GM12878 (cell line): Measurements from ENCODE around the gene BAAT. TPM values are rescaled to one million over a fixed set of nuclear protein-coding genes. Genes with fewer than 3 reads are reported as not detected.

ENCODE experiments used
- ATAC-seq: fragments of 200-7000 bp; cut with Tn5 transposase; 3 replicates; pipeline ENCODE4 v1.9.1; 2020; ENCODE audit warnings: mild to moderate bottlenecking, moderate library complexity
- BruUV-seq: library from RNA; stranded (reverse); fragments of 400-500 nt; replicated peaks from 2 replicates; lab custom pipeline; 2021; lab: Mats Ljungman, UMichigan
- CTCF ChIA-PET: fragments of 300-600 bp; sonication (Branson Sonifier 250); formaldehyde crosslinking; extraction: SDS; loops from one replicate; lab custom pipeline; 2021; ENCODE audit warnings: inconsistent platforms; lab: Yijun Ruan, JAX
- POLR2A ChIA-PET: fragments of 350-600 bp; formaldehyde crosslinking; extraction: SDS; loops from one replicate; lab custom pipeline; 2021; ENCODE audit warnings: inconsistent platforms; lab: Charles Lee
- RAD21 ChIA-PET: fragments of 300-600 bp; sonication (Branson Sonifier 250); formaldehyde crosslinking; loops from one replicate; lab custom pipeline; 2023; ENCODE audit warnings: antibody characterized with exemption; ENCODE audit not compliant: unreplicated experiment; lab: Charles Lee
- SMC1A ChIA-PET: fragments of 300-600 bp; sonication (Branson Sonifier 250); formaldehyde crosslinking; loops from one replicate; lab custom pipeline; 2023; ENCODE audit not compliant: unreplicated experiment, uncharacterized antibody; lab: Charles Lee
- DNase-seq: peaks from one replicate; pipeline ENCODE4 v3.0.0-alpha.2; 2011; ENCODE audit warnings: low read depth, low spot score
- FAIRE-seq: peaks from 3 replicates; lab custom pipeline; 2011; peaks lifted over from hg19 to GRCh38; lab: Jason Lieb, UNC
- H2AFZ ChIP-seq: 2 replicates; pipeline ENCODE4 v1.6.0; 2011; ENCODE audit warnings: low read depth, low read length, control low read depth; ENCODE audit not compliant: control insufficient read depth
- H3K27ac ChIP-seq: 2 replicates; pipeline ENCODE4 v1.5.1; 2011; ENCODE audit warnings: control low read depth; ENCODE audit not compliant: control insufficient read depth, insufficient read depth
- H3K27me3 ChIP-seq, 2 experiments: replicated peaks in 1 of 2; 2 replicates each; pipeline versions ENCODE4 v1.6.0 to v1.6.1; 2011; ENCODE audit warnings: low read length in 1 of 2; ENCODE audit not compliant: control insufficient read depth in 2 of 2, insufficient read depth in 2 of 2
- H3K36me3 ChIP-seq, 2 experiments: 2 replicates each; pipeline ENCODE4 v1.5.1; 2011; ENCODE audit warnings: low read length in 1 of 2; ENCODE audit not compliant: control insufficient read depth in 2 of 2, insufficient read depth in 2 of 2
- H3K4me1 ChIP-seq: 2 replicates; pipeline ENCODE4 v1.6.1; 2011; ENCODE audit warnings: mild to moderate bottlenecking, low read length, moderate library complexity, mixed read lengths; ENCODE audit not compliant: control insufficient read depth, insufficient read depth
- H3K4me2 ChIP-seq: 2 replicates; pipeline ENCODE4 v1.6.0; 2011; ENCODE audit warnings: control low read depth; ENCODE audit not compliant: control insufficient read depth, insufficient read depth
- H3K4me3 ChIP-seq: fragments of 200-600 bp; sonication (generic); 2 replicates; pipeline ENCODE4 v1.5.1; 2016
- H3K79me2 ChIP-seq: 2 replicates; pipeline ENCODE4 v1.6.0; 2011; ENCODE audit warnings: low read length; ENCODE audit not compliant: control insufficient read depth, insufficient read depth
- H3K9ac ChIP-seq: 2 replicates; pipeline ENCODE4 v1.8.0; 2011; ENCODE audit warnings: low read length, control low read depth, mixed read lengths; ENCODE audit not compliant: control insufficient read depth, insufficient read depth
- H3K9me3 ChIP-seq: replicated peaks from 3 replicates; pipeline ENCODE4 v1.5.1; 2011; ENCODE audit warnings: mild to moderate bottlenecking, low read length; ENCODE audit not compliant: control insufficient read depth, insufficient read depth
- H4K20me1 ChIP-seq: 2 replicates; pipeline ENCODE4 v1.6.0; 2011; ENCODE audit not compliant: control insufficient read depth, insufficient read depth
- BMI1 ChIP-seq: fragments of 450-650 bp; IDR thresholded peaks from 2 replicates; pipeline ENCODE4 v1.6.1; 2016; ENCODE audit warnings: mild to moderate bottlenecking, moderate library complexity, borderline replicate concordance
- CBX5 ChIP-seq: sonication (generic); IDR thresholded peaks from 2 replicates; pipeline ENCODE4 v1.6.1; 2016; ENCODE audit warnings: low read depth, moderate library complexity, mild to moderate bottlenecking, inconsistent platforms
- FOS ChIP-seq: IDR thresholded peaks from 3 replicates; pipeline ENCODE4 v1.6.1; 2011; ENCODE audit warnings: borderline replicate concordance; ENCODE audit not compliant: insufficient read length; ENCODE audit errors: extremely low read depth
- MEF2A ChIP-seq: IDR thresholded peaks from 2 replicates; pipeline ENCODE4 v1.6.1; 2011; ENCODE audit warnings: low read depth, mild to moderate bottlenecking, low read length, moderate library complexity; ENCODE audit not compliant: insufficient read depth
- PML ChIP-seq: IDR thresholded peaks from 2 replicates; pipeline ENCODE4 v1.6.1; 2012; ENCODE audit warnings: low read length, inconsistent platforms
- RAD21 ChIP-seq: IDR thresholded peaks from 2 replicates; pipeline ENCODE4 v1.6.1; 2011; ENCODE audit warnings: mild to moderate bottlenecking, low read depth, low read length, moderate library complexity; ENCODE audit not compliant: insufficient read depth
- SUPT20H ChIP-seq: IDR thresholded peaks from 2 replicates; pipeline ENCODE4 v1.6.1; 2011; ENCODE audit warnings: low read depth, mild to moderate bottlenecking, low read length, moderate library complexity, borderline replicate concordance; ENCODE audit not compliant: control insufficient read depth
- TCF12 ChIP-seq: IDR thresholded peaks from 2 replicates; pipeline ENCODE4 v1.6.1; 2011; ENCODE audit warnings: low read depth, mild to moderate bottlenecking, low read length
- TCF3 ChIP-seq: IDR thresholded peaks from 2 replicates; pipeline ENCODE4 v1.6.1; 2012; ENCODE audit warnings: low read depth, mild to moderate bottlenecking, low read length, borderline replicate concordance; ENCODE audit not compliant: insufficient read depth
- WGBS: methylation state at CpG from one replicate; pipeline ENCODE4 v1.1.6; 2016; ENCODE audit warnings: low lambda C conversion rate; ENCODE audit not compliant: insufficient replicate concordance, insufficient coverage; ENCODE audit errors: missing lambda C conversion rate; 5-methylcytosine and 5-hydroxymethylcytosine counted together
- in situ Hi-C: fragments of 300-500 bp; cut with MboI; formaldehyde crosslinking; loops from 9 replicates; pipeline ENCODE4 v1.14.3; 2018; ENCODE audit warnings: mixed read lengths
- intact Hi-C: fragments of 100-400 bp; cut with micrococcal nuclease; formaldehyde crosslinking; loops from one replicate; pipeline ENCODE4 v1.14.2; 2022; ENCODE audit not compliant: unreplicated experiment
- polyA plus RNA-seq, 11 experiments: library from polyadenylated mRNA; depleted of rRNA in 4 of 11; unstranded in 6 of 11; stranded (reverse) in 5 of 11; fragments of >200 nt; fragmentation: Nextera tagmentation in 4 of 11; fragmentation: Illumina TruSeq in 1 of 11; extraction: Ambion mirVana in 4 of 11; extraction: Trizol in 1 of 11; gene quantifications; 1 replicate in 1 of 11; 2 replicates in 10 of 11; pipeline versions ENCODE4 v1.2.1 to v1.2.3, GENCODE V29; 2011 to 2016; ENCODE audit warnings: inconsistent platforms in 2 of 11, missing spikeins in 2 of 11, low read depth in 1 of 11
- total RNA-seq, 4 experiments: library from RNA; depleted of rRNA in 3 of 4; stranded (reverse); fragments of >200 nt in 3 of 4; fragmentation: Illumina TruSeq in 1 of 4; extraction: Trizol in 1 of 4; gene quantifications; 2 replicates each; pipeline versions ENCODE4 v1.2.1 to v1.2.3, GENCODE V29; 2013 to 2021
- TF ChIP-seq, protein P1 (sequence below): fragments of 450-650 bp; IDR thresholded peaks from 2 replicates; pipeline ENCODE4 v1.6.1; 2017; ENCODE audit warnings: mild to moderate bottlenecking, moderate library complexity
- TF ChIP-seq, protein P2 (sequence below): fragments of 450-650 bp; IDR thresholded peaks from 2 replicates; pipeline ENCODE4 v1.6.1; 2016; ENCODE audit warnings: mild to moderate bottlenecking
- TF ChIP-seq, protein P3 (sequence below): fragments of 450-650 bp; formaldehyde crosslinking; IDR thresholded peaks from 2 replicates; pipeline ENCODE4 v1.4.0; 2020; ENCODE audit warnings: mild to moderate bottlenecking, moderate library complexity

Gene BAAT
- total and polyA plus RNA-seq, 10 of the 15 experiments (the other 5 are each of a cell fraction or from before 2014, with no cell fraction given), result 0.02 to 0.26 (median 0.06) TPM; not detected in 2

DNA sequence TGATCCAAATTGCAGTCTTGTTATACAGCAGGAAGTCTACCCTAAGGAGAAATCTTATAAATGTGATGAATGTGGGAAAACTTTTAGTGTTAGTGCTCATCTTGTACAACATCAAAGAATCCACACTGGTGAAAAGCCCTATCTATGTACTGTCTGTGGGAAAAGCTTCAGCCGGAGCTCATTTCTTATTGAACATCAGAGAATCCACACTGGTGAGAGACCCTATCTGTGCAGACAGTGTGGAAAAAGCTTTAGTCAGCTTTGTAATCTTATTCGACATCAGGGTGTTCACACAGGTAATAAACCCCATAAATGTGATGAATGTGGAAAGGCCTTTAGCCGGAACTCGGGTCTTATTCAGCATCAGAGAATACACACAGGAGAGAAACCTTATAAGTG is 24.3 kb upstream of the BAAT start:
- Histone ChIP-seq H3K79me2 (no peaks in the 10 kb centered on the region), H3K4me3 (no peak overlapping the region), H3K4me2 (no peak overlapping the region), H3K9ac (no peak overlapping the region), H2AFZ (no peak overlapping the region), H3K27ac (no peak overlapping the region), H3K27me3 (no peaks in the 10 kb centered on the region), H3K36me3 (peaks cover 6 to 26% of the 10 kb centered on the region in 2 experiments), H4K20me1 (no peaks in the 10 kb centered on the region), H3K9me3 (peaks cover 36% of the 10 kb centered on the region), H3K4me1 (no peaks in the 10 kb centered on the region)
- 98% methylated on average over 4 of the region's 4 CpGs for WGBS
- ChIA-PET SMC1A (interaction anchor here (1.0 to 1.5 kb wide), 4 partner anchors 10 to 42 kb away, joined by 3 to 5 read pairs (median 4); no protein-coding TSS in a partner anchor), RAD21 (interaction anchor here (2.2 kb wide), 1 partner anchor 10 kb away, joined by 6 read pairs; the partner anchor contains the start of genes MRPL50 and ZNF189), CTCF (interaction anchor here (1.0 kb wide), 1 partner anchor 20 kb away, joined by 4 read pairs; no protein-coding TSS in a partner anchor), POLR2A (interaction anchor here (0.6 to 0.9 kb wide), 2 partner anchors 12 to 23 kb away, joined by 3 read pairs; no protein-coding TSS in a partner anchor)
- FAIRE-seq, result no peak
- no peak for DNase-seq
- in situ Hi-C loops, result no loop called here
- intact Hi-C loops, result no loop called here
- no peak for ATAC-seq
- no TSS peak for BruUV-seq
- TF ChIP-seq, protein P1, sequence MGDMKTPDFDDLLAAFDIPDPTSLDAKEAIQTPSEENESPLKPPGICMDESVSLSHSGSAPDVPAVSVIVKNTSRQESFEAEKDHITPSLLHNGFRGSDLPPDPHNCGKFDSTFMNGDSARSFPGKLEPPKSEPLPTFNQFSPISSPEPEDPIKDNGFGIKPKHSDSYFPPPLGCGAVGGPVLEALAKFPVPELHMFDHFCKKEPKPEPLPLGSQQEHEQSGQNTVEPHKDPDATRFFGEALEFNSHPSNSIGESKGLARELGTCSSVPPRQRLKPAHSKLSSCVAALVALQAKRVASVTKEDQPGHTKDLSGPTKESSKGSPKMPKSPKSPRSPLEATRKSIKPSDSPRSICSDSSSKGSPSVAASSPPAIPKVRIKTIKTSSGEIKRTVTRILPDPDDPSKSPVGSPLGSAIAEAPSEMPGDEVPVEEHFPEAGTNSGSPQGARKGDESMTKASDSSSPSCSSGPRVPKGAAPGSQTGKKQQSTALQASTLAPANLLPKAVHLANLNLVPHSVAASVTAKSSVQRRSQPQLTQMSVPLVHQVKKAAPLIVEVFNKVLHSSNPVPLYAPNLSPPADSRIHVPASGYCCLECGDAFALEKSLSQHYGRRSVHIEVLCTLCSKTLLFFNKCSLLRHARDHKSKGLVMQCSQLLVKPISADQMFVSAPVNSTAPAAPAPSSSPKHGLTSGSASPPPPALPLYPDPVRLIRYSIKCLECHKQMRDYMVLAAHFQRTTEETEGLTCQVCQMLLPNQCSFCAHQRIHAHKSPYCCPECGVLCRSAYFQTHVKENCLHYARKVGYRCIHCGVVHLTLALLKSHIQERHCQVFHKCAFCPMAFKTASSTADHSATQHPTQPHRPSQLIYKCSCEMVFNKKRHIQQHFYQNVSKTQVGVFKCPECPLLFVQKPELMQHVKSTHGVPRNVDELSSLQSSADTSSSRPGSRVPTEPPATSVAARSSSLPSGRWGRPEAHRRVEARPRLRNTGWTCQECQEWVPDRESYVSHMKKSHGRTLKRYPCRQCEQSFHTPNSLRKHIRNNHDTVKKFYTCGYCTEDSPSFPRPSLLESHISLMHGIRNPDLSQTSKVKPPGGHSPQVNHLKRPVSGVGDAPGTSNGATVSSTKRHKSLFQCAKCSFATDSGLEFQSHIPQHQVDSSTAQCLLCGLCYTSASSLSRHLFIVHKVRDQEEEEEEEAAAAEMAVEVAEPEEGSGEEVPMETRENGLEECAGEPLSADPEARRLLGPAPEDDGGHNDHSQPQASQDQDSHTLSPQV, result no peak
- TF ChIP-seq MEF2A (no peak), RAD21 (no peak), TCF12 (no peak), PML (0 out of 2 replicates have a peak, but pooled peaks have one; percentile 21), CBX5 (peak; percentile 65; the same call in 1 of the 2 replicates), BMI1 (no peak), FOS (no peak), TCF3 (no peak), SUPT20H (no peak)
- TF ChIP-seq, protein P2, sequence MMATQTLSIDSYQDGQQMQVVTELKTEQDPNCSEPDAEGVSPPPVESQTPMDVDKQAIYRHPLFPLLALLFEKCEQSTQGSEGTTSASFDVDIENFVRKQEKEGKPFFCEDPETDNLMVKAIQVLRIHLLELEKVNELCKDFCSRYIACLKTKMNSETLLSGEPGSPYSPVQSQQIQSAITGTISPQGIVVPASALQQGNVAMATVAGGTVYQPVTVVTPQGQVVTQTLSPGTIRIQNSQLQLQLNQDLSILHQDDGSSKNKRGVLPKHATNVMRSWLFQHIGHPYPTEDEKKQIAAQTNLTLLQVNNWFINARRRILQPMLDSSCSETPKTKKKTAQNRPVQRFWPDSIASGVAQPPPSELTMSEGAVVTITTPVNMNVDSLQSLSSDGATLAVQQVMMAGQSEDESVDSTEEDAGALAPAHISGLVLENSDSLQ, result no peak
- TF ChIP-seq, protein P3, sequence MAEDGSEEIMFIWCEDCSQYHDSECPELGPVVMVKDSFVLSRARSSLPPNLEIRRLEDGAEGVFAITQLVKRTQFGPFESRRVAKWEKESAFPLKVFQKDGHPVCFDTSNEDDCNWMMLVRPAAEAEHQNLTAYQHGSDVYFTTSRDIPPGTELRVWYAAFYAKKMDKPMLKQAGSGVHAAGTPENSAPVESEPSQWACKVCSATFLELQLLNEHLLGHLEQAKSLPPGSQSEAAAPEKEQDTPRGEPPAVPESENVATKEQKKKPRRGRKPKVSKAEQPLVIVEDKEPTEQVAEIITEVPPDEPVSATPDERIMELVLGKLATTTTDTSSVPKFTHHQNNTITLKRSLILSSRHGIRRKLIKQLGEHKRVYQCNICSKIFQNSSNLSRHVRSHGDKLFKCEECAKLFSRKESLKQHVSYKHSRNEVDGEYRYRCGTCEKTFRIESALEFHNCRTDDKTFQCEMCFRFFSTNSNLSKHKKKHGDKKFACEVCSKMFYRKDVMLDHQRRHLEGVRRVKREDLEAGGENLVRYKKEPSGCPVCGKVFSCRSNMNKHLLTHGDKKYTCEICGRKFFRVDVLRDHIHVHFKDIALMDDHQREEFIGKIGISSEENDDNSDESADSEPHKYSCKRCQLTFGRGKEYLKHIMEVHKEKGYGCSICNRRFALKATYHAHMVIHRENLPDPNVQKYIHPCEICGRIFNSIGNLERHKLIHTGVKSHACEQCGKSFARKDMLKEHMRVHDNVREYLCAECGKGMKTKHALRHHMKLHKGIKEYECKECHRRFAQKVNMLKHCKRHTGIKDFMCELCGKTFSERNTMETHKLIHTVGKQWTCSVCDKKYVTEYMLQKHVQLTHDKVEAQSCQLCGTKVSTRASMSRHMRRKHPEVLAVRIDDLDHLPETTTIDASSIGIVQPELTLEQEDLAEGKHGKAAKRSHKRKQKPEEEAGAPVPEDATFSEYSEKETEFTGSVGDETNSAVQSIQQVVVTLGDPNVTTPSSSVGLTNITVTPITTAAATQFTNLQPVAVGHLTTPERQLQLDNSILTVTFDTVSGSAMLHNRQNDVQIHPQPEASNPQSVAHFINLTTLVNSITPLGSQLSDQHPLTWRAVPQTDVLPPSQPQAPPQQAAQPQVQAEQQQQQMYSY (CRISPR knock-in tag), result no peak
